H9 (cell line): ENCODE measurements around the gene COMMD9. TPM values are rescaled to one million over a fixed set of nuclear protein-coding genes. Genes with fewer than 3 reads are reported as not detected.

Experiments
- DNase-seq: peaks from one replicate; pipeline ENCODE4 v3.0.0-alpha.2; 2017
- H2AFZ ChIP-seq: one replicate; pipeline ENCODE4 v1.6.1; 2013; ENCODE audit warnings: mild to moderate bottlenecking, low read length, control low read depth, moderate library complexity
- H2AK5ac ChIP-seq: 2 replicates; pipeline ENCODE4 v1.6.1; 2013; ENCODE audit warnings: low read length, control low read depth, mixed read lengths; ENCODE audit not compliant: insufficient read length
- H2BK120ac ChIP-seq: one replicate; pipeline ENCODE4 v1.6.1; 2013; ENCODE audit warnings: low read depth, mild to moderate bottlenecking, low read length, control low read depth, inconsistent platforms; ENCODE audit not compliant: poor library complexity, severe bottlenecking
- H2BK12ac ChIP-seq: 2 replicates; pipeline ENCODE4 v1.6.1; 2013; ENCODE audit warnings: low read length, control low read depth, mixed read lengths, low read depth; ENCODE audit not compliant: insufficient read length
- H2BK15ac ChIP-seq: 2 replicates; pipeline ENCODE4 v1.6.1; 2013; ENCODE audit warnings: low read depth, low read length, control low read depth
- H2BK20ac ChIP-seq: one replicate; pipeline ENCODE4 v1.6.1; 2013; ENCODE audit warnings: low read depth, mild to moderate bottlenecking, low read length, control low read depth, inconsistent platforms; ENCODE audit not compliant: poor library complexity, severe bottlenecking
- H2BK5ac ChIP-seq: 2 replicates; pipeline ENCODE4 v1.6.1; 2013; ENCODE audit warnings: low read length, control low read depth, mixed read lengths; ENCODE audit not compliant: insufficient read length
- H3K14ac ChIP-seq: 2 replicates; pipeline ENCODE4 v1.6.1; 2013; ENCODE audit warnings: low read length, control low read depth; ENCODE audit not compliant: insufficient read depth
- H3K18ac ChIP-seq: 2 replicates; pipeline ENCODE4 v1.6.1; 2013; ENCODE audit warnings: low read depth, mild to moderate bottlenecking, mixed read lengths, low read length, control low read depth; ENCODE audit not compliant: insufficient read length
- H3K23ac ChIP-seq: 2 replicates; pipeline ENCODE4 v1.6.1; 2013; ENCODE audit warnings: low read length, control low read depth, mixed read lengths, low read depth; ENCODE audit not compliant: insufficient read length
- H3K23me2 ChIP-seq: 2 replicates; pipeline ENCODE4 v1.6.1; 2013; ENCODE audit warnings: low read depth, mild to moderate bottlenecking, mixed read lengths, low read length, control low read depth; ENCODE audit not compliant: insufficient read length, poor library complexity, severe bottlenecking
- H3K27ac ChIP-seq: 2 replicates; pipeline ENCODE4 v1.5.1; 2013; ENCODE audit warnings: low read length, control low read depth, mixed read lengths, low read depth; ENCODE audit not compliant: insufficient read length
- H3K27me3 ChIP-seq: 2 replicates; pipeline ENCODE4 v1.6.1; 2013; ENCODE audit warnings: low read length, control low read depth, inconsistent platforms; ENCODE audit not compliant: insufficient read depth
- H3K4ac ChIP-seq: 2 replicates; pipeline ENCODE4 v1.6.1; 2013; ENCODE audit warnings: low read depth, mild to moderate bottlenecking, control low read depth, inconsistent platforms, low read length, moderate library complexity
- H3K4me1 ChIP-seq: 2 replicates; pipeline ENCODE4 v1.6.1; 2013; ENCODE audit warnings: low read length, control low read depth, inconsistent platforms; ENCODE audit not compliant: insufficient read depth
- H3K4me2 ChIP-seq: 2 replicates; pipeline ENCODE4 v1.6.1; 2013; ENCODE audit warnings: low read length, control low read depth, mixed read lengths; ENCODE audit not compliant: insufficient read length, insufficient read depth
- H3K56ac ChIP-seq: 2 replicates; pipeline ENCODE4 v1.6.1; 2013; ENCODE audit warnings: low read depth, mild to moderate bottlenecking, mixed read lengths, low read length, control low read depth; ENCODE audit not compliant: insufficient read length
- H3K79me1 ChIP-seq: 2 replicates; pipeline ENCODE4 v1.6.1; 2013; ENCODE audit warnings: low read depth, mild to moderate bottlenecking, moderate library complexity, low read length, control low read depth, inconsistent platforms; ENCODE audit not compliant: insufficient read depth, poor library complexity, severe bottlenecking
- H3K79me2 ChIP-seq: 2 replicates; pipeline ENCODE4 v1.6.1; 2013; ENCODE audit warnings: low read length, control low read depth, inconsistent platforms; ENCODE audit not compliant: insufficient read depth
- H3K9ac ChIP-seq: 2 replicates; pipeline ENCODE4 v1.6.1; 2013; ENCODE audit warnings: low read length, control low read depth, mixed read lengths; ENCODE audit not compliant: insufficient read length; ENCODE audit errors: extremely low read depth
- H3K9me3 ChIP-seq: one replicate; pipeline ENCODE4 v1.6.1; 2013; ENCODE audit warnings: low read depth, low read length, inconsistent platforms; ENCODE audit not compliant: control insufficient read depth
- H3T11ph ChIP-seq: one replicate; pipeline ENCODE4 v1.6.1; 2013; ENCODE audit warnings: mild to moderate bottlenecking, low read length, control low read depth, inconsistent platforms
- H4K20me1 ChIP-seq: one replicate; pipeline ENCODE4 v1.6.1; 2013; ENCODE audit not compliant: control insufficient read depth, insufficient read length, insufficient read depth
- H4K5ac ChIP-seq: 2 replicates; pipeline ENCODE4 v1.6.1; 2013; ENCODE audit warnings: low read depth, mild to moderate bottlenecking, mixed read lengths, low read length, control low read depth; ENCODE audit not compliant: insufficient read length
- H4K8ac ChIP-seq: replicated peaks from 2 replicates; pipeline ENCODE4 v1.6.1; 2013; ENCODE audit warnings: low read length, control low read depth, mixed read lengths, low read depth; ENCODE audit not compliant: insufficient read length
- H4K91ac ChIP-seq: 2 replicates; pipeline ENCODE4 v1.6.1; 2013; ENCODE audit warnings: low read depth, mild to moderate bottlenecking, moderate library complexity, mixed read lengths, low read length, control low read depth; ENCODE audit not compliant: insufficient read length
- H3K27ac Mint-ChIP-seq, 3 experiments: 2 replicates in 2 of 3; 3 replicates in 1 of 3; pipeline ENCODE4 v1.8.0; 2020 to 2021; ENCODE audit warnings: mixed read lengths in 3 of 3, mild to moderate bottlenecking in 1 of 3, moderate library complexity in 1 of 3
- H3K27me3 Mint-ChIP-seq: 2 replicates; pipeline ENCODE4 v1.8.0; 2021; ENCODE audit warnings: low read depth, mild to moderate bottlenecking, moderate library complexity, mixed read lengths
- H3K36me3 Mint-ChIP-seq, 3 experiments: 2 replicates in 2 of 3; 3 replicates in 1 of 3; pipeline ENCODE4 v1.8.0; 2020 to 2021; ENCODE audit warnings: low read depth in 3 of 3, mixed read lengths in 3 of 3; ENCODE audit not compliant: insufficient read depth in 1 of 3
- H3K4me1 Mint-ChIP-seq, 2 experiments: 2 replicates each; pipeline ENCODE4 v1.8.0; 2020; ENCODE audit warnings: mixed read lengths in 2 of 2
- H3K4me3 Mint-ChIP-seq, 2 experiments: 2 replicates in 1 of 2; 3 replicates in 1 of 2; pipeline ENCODE4 v1.8.0; 2020 to 2021; ENCODE audit warnings: mild to moderate bottlenecking in 2 of 2, mixed read lengths in 2 of 2, moderate library complexity in 1 of 2
- H3K9me3 Mint-ChIP-seq, 2 experiments: 2 replicates in 1 of 2; 3 replicates in 1 of 2; pipeline ENCODE4 v1.8.0; 2020; ENCODE audit warnings: mild to moderate bottlenecking in 2 of 2, mixed read lengths in 2 of 2, moderate library complexity in 1 of 2
- WGBS: extraction: QIAGEN DNeasy Blood & Tissue Kit; methylation state at CpG from one replicate; pipeline ENCODE4 v1.1.7; 2013; ENCODE audit warnings: missing lambda C conversion rate, low lambda C conversion rate, mixed read lengths; ENCODE audit not compliant: insufficient read length; ENCODE audit errors: extremely low coverage; 5-methylcytosine and 5-hydroxymethylcytosine counted together
- total RNA-seq: library from RNA; stranded (reverse); gene quantifications from 2 replicates; pipeline ENCODE4 v1.2.1, GENCODE V29; 2021
- TF ChIP-seq, protein P1 (sequence below): fragments of 200-600 bp; sonication (generic); conservative IDR thresholded peaks from 3 replicates; pipeline ENCODE4 v1.8.0; 2021; ENCODE audit warnings: antibody characterized with exemption, mild to moderate bottlenecking

Gene COMMD9
- total RNA-seq, 1 experiment from 2014 or later: 47.0 TPM

DNA sequence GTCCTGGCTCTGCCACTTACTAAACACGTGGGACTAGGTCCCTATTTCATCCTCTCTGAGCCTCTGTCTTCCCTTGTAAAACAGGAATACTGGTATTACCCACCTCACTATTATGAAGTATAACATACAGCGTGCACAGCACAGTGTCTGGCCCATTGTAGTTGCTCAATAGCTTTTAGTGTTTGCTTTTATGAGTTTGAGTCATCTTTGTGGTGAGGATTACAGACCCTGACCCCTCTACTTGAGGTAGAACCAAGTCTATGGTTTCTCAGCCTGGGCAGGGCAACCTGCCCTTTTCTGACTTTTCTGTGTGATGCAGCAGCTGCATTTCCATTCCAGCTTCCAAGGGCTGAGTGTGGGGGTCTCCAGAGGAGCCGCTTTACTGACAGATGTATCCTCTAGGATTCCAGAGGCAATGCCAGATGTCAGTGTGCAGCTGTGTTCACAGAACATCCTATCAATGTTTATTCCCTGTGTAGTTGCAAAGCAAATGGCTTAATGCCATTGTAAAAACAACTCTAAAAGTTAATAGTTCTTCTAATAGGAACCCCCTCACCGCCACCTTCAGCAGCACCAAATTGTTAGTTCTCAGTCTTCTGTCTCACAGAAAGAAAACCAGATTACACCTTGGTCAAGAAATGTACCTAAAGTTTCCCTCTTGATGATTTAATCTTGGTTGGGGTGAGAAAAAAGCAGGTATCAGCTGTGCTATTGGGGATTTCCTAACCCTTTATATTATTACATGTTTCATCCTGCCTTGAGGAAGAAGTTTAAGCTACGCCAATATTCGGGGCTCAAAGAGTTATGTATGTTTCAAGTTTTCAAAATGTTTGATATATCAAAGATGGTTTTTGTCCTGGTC is 23.6 kb upstream of the COMMD9 start:
- H2BK120ac ChIP-seq: no peak overlapping the region
- no peaks in the 10 kb centered on the region for H3K4me1 ChIP-seq
- no CpG with 5 or more reads among the region's 6 CpGs for whole genome bisulfite sequencing
- no peaks in the 10 kb centered on the region for H3K9me3 ChIP-seq
- no peak overlapping the region for H2BK5ac ChIP-seq
- no peak overlapping the region for H3K4me2 ChIP-seq
- H3T11ph ChIP-seq: no peak overlapping the region
- H4K8ac ChIP-seq: no peak overlapping the region
- H3K27ac ChIP-seq: no peak overlapping the region
- no peak overlapping the region for H4K5ac ChIP-seq
- H3K4ac ChIP-seq: no peak overlapping the region
- H2BK15ac ChIP-seq: no peak overlapping the region
- peaks cover 11% of the 10 kb centered on the region for H3K27me3 Mint-ChIP-seq
- no peak overlapping the region for H3K27ac Mint-ChIP-seq
- H3K4me1 Mint-ChIP-seq: peaks cover 8 to 11% of the 10 kb centered on the region in 2 experiments
- H3K9ac ChIP-seq: no peak overlapping the region
- no peaks in the 10 kb centered on the region for H4K20me1 ChIP-seq
- H3K79me2 ChIP-seq: no peaks in the 10 kb centered on the region
- H3K27me3 ChIP-seq: no peaks in the 10 kb centered on the region
- no peak overlapping the region for H3K14ac ChIP-seq
- H3K56ac ChIP-seq: no peak overlapping the region
- no peaks in the 10 kb centered on the region for H3K36me3 Mint-ChIP-seq
- TF ChIP-seq, protein P1, sequence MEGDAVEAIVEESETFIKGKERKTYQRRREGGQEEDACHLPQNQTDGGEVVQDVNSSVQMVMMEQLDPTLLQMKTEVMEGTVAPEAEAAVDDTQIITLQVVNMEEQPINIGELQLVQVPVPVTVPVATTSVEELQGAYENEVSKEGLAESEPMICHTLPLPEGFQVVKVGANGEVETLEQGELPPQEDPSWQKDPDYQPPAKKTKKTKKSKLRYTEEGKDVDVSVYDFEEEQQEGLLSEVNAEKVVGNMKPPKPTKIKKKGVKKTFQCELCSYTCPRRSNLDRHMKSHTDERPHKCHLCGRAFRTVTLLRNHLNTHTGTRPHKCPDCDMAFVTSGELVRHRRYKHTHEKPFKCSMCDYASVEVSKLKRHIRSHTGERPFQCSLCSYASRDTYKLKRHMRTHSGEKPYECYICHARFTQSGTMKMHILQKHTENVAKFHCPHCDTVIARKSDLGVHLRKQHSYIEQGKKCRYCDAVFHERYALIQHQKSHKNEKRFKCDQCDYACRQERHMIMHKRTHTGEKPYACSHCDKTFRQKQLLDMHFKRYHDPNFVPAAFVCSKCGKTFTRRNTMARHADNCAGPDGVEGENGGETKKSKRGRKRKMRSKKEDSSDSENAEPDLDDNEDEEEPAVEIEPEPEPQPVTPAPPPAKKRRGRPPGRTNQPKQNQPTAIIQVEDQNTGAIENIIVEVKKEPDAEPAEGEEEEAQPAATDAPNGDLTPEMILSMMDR: no peak
- no peak overlapping the region for H3K23ac ChIP-seq
- no peak for DNase-seq
- H3K23me2 ChIP-seq: no peaks in the 10 kb centered on the region
- no peak overlapping the region for H4K91ac ChIP-seq
- H2AK5ac ChIP-seq: no peak overlapping the region
- H2BK12ac ChIP-seq: no peak overlapping the region
- H3K18ac ChIP-seq: no peak overlapping the region
- no peak overlapping the region for H2BK20ac ChIP-seq
- H3K79me1 ChIP-seq: no peaks in the 10 kb centered on the region
- no peaks in the 10 kb centered on the region for H3K9me3 Mint-ChIP-seq
- H2AFZ ChIP-seq: no peak overlapping the region
- no peak overlapping the region for H3K4me3 Mint-ChIP-seq
